Mesenchymal stem cell (in vitro differentiated cells and primary cell): ENCODE data around the gene GNG11.
A peak's percentile ranks its signal among the peaks of the same experiment; 100 is the strongest.

Source experiments
- DNase-seq: peaks from one replicate; pipeline ENCODE4 v3.0.0-alpha.2; 2013
- H2AFZ ChIP-seq: one replicate; pipeline ENCODE4 v1.6.1; 2013; ENCODE audit warnings: low read depth, mild to moderate bottlenecking, control low read depth, inconsistent platforms, low read length, moderate library complexity
- H2AK5ac ChIP-seq: 2 replicates; pipeline ENCODE4 v1.6.1; 2013; ENCODE audit warnings: low read length, moderate library complexity, mild to moderate bottlenecking, inconsistent platforms; ENCODE audit not compliant: severe bottlenecking
- H2BK120ac ChIP-seq: one replicate; pipeline ENCODE4 v1.6.1; 2013; ENCODE audit warnings: low read depth, mild to moderate bottlenecking, inconsistent platforms, low read length, moderate library complexity
- H2BK12ac ChIP-seq, 2 experiments: one replicate each; pipeline ENCODE4 v1.6.1; 2013; ENCODE audit warnings: inconsistent platforms in 2 of 2, low read length in 2 of 2, mild to moderate bottlenecking in 2 of 2, moderate library complexity in 2 of 2, control low read depth in 1 of 2
- H2BK15ac ChIP-seq: one replicate; pipeline ENCODE4 v1.6.1; 2013; ENCODE audit warnings: mild to moderate bottlenecking, low read depth, inconsistent platforms; ENCODE audit not compliant: poor library complexity, severe bottlenecking
- H2BK5ac ChIP-seq: 2 replicates; pipeline ENCODE4 v1.6.1; 2013; ENCODE audit warnings: low read depth, mild to moderate bottlenecking, low read length, control low read depth, inconsistent platforms; ENCODE audit not compliant: poor library complexity, severe bottlenecking
- H3K14ac ChIP-seq, 2 experiments: one replicate each; pipeline ENCODE4 v1.6.1; 2013; ENCODE audit warnings: inconsistent platforms in 2 of 2, low read length in 2 of 2, control low read depth in 1 of 2, mild to moderate bottlenecking in 1 of 2, moderate library complexity in 1 of 2
- H3K18ac ChIP-seq, 2 experiments: one replicate each; pipeline ENCODE4 v1.6.1; 2013; ENCODE audit warnings: inconsistent platforms in 2 of 2, low read length in 2 of 2, control low read depth in 1 of 2, low read depth in 1 of 2, mild to moderate bottlenecking in 1 of 2
- H3K23ac ChIP-seq, 2 experiments: one replicate each; pipeline ENCODE4 v1.6.1; 2013; ENCODE audit warnings: inconsistent platforms in 2 of 2, low read length in 2 of 2, mild to moderate bottlenecking in 2 of 2, moderate library complexity in 2 of 2, control low read depth in 1 of 2
- H3K27ac ChIP-seq: 2 replicates; pipeline ENCODE4 v1.5.1; 2013; ENCODE audit warnings: mild to moderate bottlenecking, moderate library complexity, low read length, control low read depth, inconsistent platforms; ENCODE audit not compliant: poor library complexity, severe bottlenecking
- H3K27me3 ChIP-seq, 2 experiments: 2 replicates each; pipeline versions ENCODE4 v1.6.1 to v1.7.0; 2013; ENCODE audit warnings: low read length in 2 of 2, mild to moderate bottlenecking in 2 of 2, moderate library complexity in 2 of 2, control low read depth in 1 of 2, inconsistent platforms in 1 of 2; ENCODE audit not compliant: control insufficient read depth in 1 of 2, insufficient read depth in 1 of 2
- H3K36me3 ChIP-seq, 2 experiments: 2 replicates each; pipeline versions ENCODE4 v1.6.1 to v1.7.0; 2013; ENCODE audit warnings: low read length in 2 of 2, control low read depth in 1 of 2, inconsistent platforms in 1 of 2, low read depth in 1 of 2, mild to moderate bottlenecking in 1 of 2; ENCODE audit not compliant: insufficient read depth in 2 of 2, control insufficient read depth in 1 of 2
- H3K4ac ChIP-seq, 2 experiments: one replicate each; pipeline ENCODE4 v1.6.1; 2013; ENCODE audit warnings: inconsistent platforms in 2 of 2, low read length in 2 of 2, mild to moderate bottlenecking in 2 of 2, moderate library complexity in 2 of 2, control low read depth in 1 of 2, low read depth in 1 of 2
- H3K4me1 ChIP-seq: 2 replicates; pipeline ENCODE4 v1.6.1; 2013; ENCODE audit warnings: low read depth, low read length, control low read depth; ENCODE audit not compliant: control insufficient read depth, insufficient read depth
- H3K4me2 ChIP-seq: 2 replicates; pipeline ENCODE4 v1.6.1; 2013; ENCODE audit warnings: low read length, mild to moderate bottlenecking, inconsistent platforms; ENCODE audit not compliant: poor library complexity, severe bottlenecking
- H3K4me3 ChIP-seq, 2 experiments: 2 replicates each; pipeline versions ENCODE4 v1.5.1 to v1.7.0; 2013; ENCODE audit warnings: low read length in 2 of 2, mild to moderate bottlenecking in 2 of 2, control low read depth in 1 of 2, low read depth in 1 of 2; ENCODE audit not compliant: insufficient read depth in 1 of 2
- H3K79me1 ChIP-seq: replicated peaks from 2 replicates; pipeline ENCODE4 v1.6.1; 2013; ENCODE audit warnings: mild to moderate bottlenecking, control low read depth, low read length, inconsistent platforms; ENCODE audit not compliant: poor library complexity, severe bottlenecking
- H3K9ac ChIP-seq: 2 replicates; pipeline ENCODE4 v1.7.0; 2013; ENCODE audit warnings: mild to moderate bottlenecking, low read length, moderate library complexity
- H3K9me3 ChIP-seq: 2 replicates; pipeline ENCODE4 v1.7.0; 2013; ENCODE audit warnings: mild to moderate bottlenecking, low read length; ENCODE audit not compliant: control insufficient read depth
- H4K8ac ChIP-seq: one replicate; pipeline ENCODE4 v1.6.1; 2013; ENCODE audit warnings: inconsistent platforms, mild to moderate bottlenecking, low read length, moderate library complexity
- H4K91ac ChIP-seq: one replicate; pipeline ENCODE4 v1.6.1; 2013; ENCODE audit warnings: mild to moderate bottlenecking, low read length, inconsistent platforms
- WGBS: methylation state at CpG from one replicate; pipeline ENCODE4 v1.1.7; 2013; ENCODE audit warnings: mixed read lengths; 5-methylcytosine and 5-hydroxymethylcytosine counted together

GNG11 gene

GRCh38 chr7:93894966-93895640 is 26.4 kb upstream of the GNG11 start:
- Histone ChIP-seq H3K4me2 (no peak overlapping the region), H2BK15ac (no peak overlapping the region), H3K27me3 (no peaks in the 10 kb centered on the region), H3K9me3 (no peaks in the 10 kb centered on the region), H3K27ac (no peak overlapping the region), H3K4me1 (no peaks in the 10 kb centered on the region), H2AK5ac (no peak overlapping the region), H3K36me3 (no peaks in the 10 kb centered on the region), H2BK120ac (no peak overlapping the region), H3K79me1 (no peaks in the 10 kb centered on the region), H3K18ac (no peak overlapping the region), H4K8ac (no peak overlapping the region), H3K4ac (no peak overlapping the region), H2BK12ac (no peak overlapping the region), H3K4me3 (no peak overlapping the region), H2AFZ (no peak overlapping the region), H3K23ac (no peak overlapping the region), H3K14ac (no peak overlapping the region), H2BK5ac (no peak overlapping the region), H4K91ac (no peak overlapping the region), H3K9ac (no peak overlapping the region)
- DNase-seq, result no peak
- WGBS, result 100% methylated on average over 3 of the region's 3 CpGs

GRCh38 chr7:93895859-93896600 is 25.5 kb upstream of the GNG11 start:
- no peak overlapping the region for H4K8ac ChIP-seq
- H3K4me1 ChIP-seq, result no peaks in the 10 kb centered on the region
- H2BK12ac ChIP-seq, result no peak overlapping the region
- H3K27me3 ChIP-seq, result no peaks in the 10 kb centered on the region
- WGBS, result 89% methylated on average over 3 of the region's 4 CpGs
- no peak overlapping the region for H3K14ac ChIP-seq
- no peak overlapping the region for H3K23ac ChIP-seq
- no peak overlapping the region for H2BK15ac ChIP-seq
- H3K4me3 ChIP-seq, result no peak overlapping the region
- DNase-seq, result no peak
- H3K9me3 ChIP-seq, result no peaks in the 10 kb centered on the region
- no peak overlapping the region for H2AK5ac ChIP-seq
- H3K4me2 ChIP-seq, result no peak overlapping the region
- no peaks in the 10 kb centered on the region for H3K79me1 ChIP-seq
- H3K36me3 ChIP-seq, result no peaks in the 10 kb centered on the region
- H3K4ac ChIP-seq, result no peak overlapping the region
- H2BK5ac ChIP-seq, result no peak overlapping the region
- H3K18ac ChIP-seq, result no peak overlapping the region
- no peak overlapping the region for H3K9ac ChIP-seq
- H4K91ac ChIP-seq, result no peak overlapping the region
- no peak overlapping the region for H2AFZ ChIP-seq
- no peak overlapping the region for H3K27ac ChIP-seq
- H2BK120ac ChIP-seq, result no peak overlapping the region

- H3K27me3 ChIP-seq, result no peaks in the 10 kb centered on the region
- H2BK120ac ChIP-seq, result no peak overlapping the region
- no peak overlapping the region for H4K8ac ChIP-seq
- no peak overlapping the region for H2AFZ ChIP-seq
- H2BK15ac ChIP-seq, result no peak overlapping the region
- no peak overlapping the region for H3K4me3 ChIP-seq
- no peaks in the 10 kb centered on the region for H3K4me1 ChIP-seq
- no peak overlapping the region for H2AK5ac ChIP-seq
- H3K4ac ChIP-seq, result no peak overlapping the region
- H2BK12ac ChIP-seq, result no peak overlapping the region
- no peak overlapping the region for H4K91ac ChIP-seq
- H3K79me1 ChIP-seq, result no peaks in the 10 kb centered on the region
- WGBS, result 82% methylated on average over 2 of the region's 2 CpGs
- no peak for DNase-seq
- no peak overlapping the region for H3K14ac ChIP-seq
- H2BK5ac ChIP-seq, result no peak overlapping the region
- H3K18ac ChIP-seq, result no peak overlapping the region
- H3K9ac ChIP-seq, result no peak overlapping the region
- no peak overlapping the region for H3K4me2 ChIP-seq
- no peaks in the 10 kb centered on the region for H3K36me3 ChIP-seq
- no peaks in the 10 kb centered on the region for H3K9me3 ChIP-seq
- H3K23ac ChIP-seq, result no peak overlapping the region
- H3K27ac ChIP-seq, result no peak overlapping the region
Observed at GRCh38 chr7:93897680-93898079, 23.9 kb upstream of the GNG11 start.

- no peak overlapping the region for H3K4me2 ChIP-seq
- H3K9ac ChIP-seq, result no peak overlapping the region
- H3K4me1 ChIP-seq, result no peaks in the 10 kb centered on the region
- no peak overlapping the region for H2BK5ac ChIP-seq
- no peak overlapping the region for H3K14ac ChIP-seq
- no peak overlapping the region for H3K4me3 ChIP-seq
- no peak overlapping the region for H3K4ac ChIP-seq
- H3K18ac ChIP-seq, result no peak overlapping the region
- peak overlapping the region in 1 of 2 experiments; percentile 39 for H2BK12ac ChIP-seq
- H2AK5ac ChIP-seq, result peak overlapping the region; percentile 21
- no peak overlapping the region for H2BK120ac ChIP-seq
- no peak overlapping the region for H2BK15ac ChIP-seq
- H4K91ac ChIP-seq, result no peak overlapping the region
- WGBS, result no CpG with 5 or more reads among the region's 1 CpG
- H3K36me3 ChIP-seq, result no peaks in the 10 kb centered on the region
- no peak overlapping the region for H4K8ac ChIP-seq
- no peak overlapping the region for H3K27ac ChIP-seq
- H2AFZ ChIP-seq, result no peak overlapping the region
- peak; percentile 63 for DNase-seq
- no peak overlapping the region for H3K23ac ChIP-seq
- no peaks in the 10 kb centered on the region for H3K27me3 ChIP-seq
- H3K79me1 ChIP-seq, result no peaks in the 10 kb centered on the region
- H3K9me3 ChIP-seq, result no peaks in the 10 kb centered on the region
Observed at GRCh38 chr7:93902777-93903423, 18.6 kb upstream of the GNG11 start.
